IMR-90 (cell line): Measurements from ENCODE around the gene SREK1IP1. TPM values are rescaled to one million over a fixed set of nuclear protein-coding genes. Genes with fewer than 3 reads are reported as not detected.
A peak's percentile ranks its signal among the peaks of the same experiment; 100 is the strongest.

Experiments
- ATAC-seq: fragments of 200-7000 bp; cut with Tn5 transposase; 2 replicates; pipeline ENCODE4 v1.9.1; 2020; ENCODE audit warnings: low read depth, mild to moderate bottlenecking, moderate library complexity
- BruUV-seq: library from RNA; stranded (reverse); fragments of 400-500 nt; replicated peaks from 2 replicates; lab custom pipeline; 2021; lab: Mats Ljungman, UMichigan
- CTCF ChIA-PET: fragments of 300-600 bp; formaldehyde crosslinking; extraction: SDS; loops from one replicate; lab custom pipeline; 2021; ENCODE audit warnings: antibody characterized with exemption; lab: Yijun Ruan, JAX
- POLR2A ChIA-PET: fragments of 300-600 bp; sonication (Branson Sonifier 250); formaldehyde crosslinking; loops from one replicate; lab custom pipeline; 2022; ENCODE audit warnings: antibody characterized with exemption; ENCODE audit not compliant: unreplicated experiment; lab: Charles Lee
- DNase-seq: peaks from one replicate; pipeline ENCODE4 v3.0.0; 2013
- H2AFZ ChIP-seq: replicated peaks from 2 replicates; pipeline ENCODE3; 2013; ENCODE audit warnings: low read length, mild to moderate bottlenecking; ENCODE audit not compliant: poor library complexity
- H2AK5ac ChIP-seq: 2 replicates; pipeline ENCODE4 v1.6.1; 2013; ENCODE audit warnings: low read depth, low read length, inconsistent platforms
- H2AK9ac ChIP-seq: replicated peaks from 2 replicates; pipeline ENCODE3; 2013; ENCODE audit warnings: mild to moderate bottlenecking, low read depth, low read length, moderate library complexity; ENCODE audit not compliant: poor library complexity
- H2BK120ac ChIP-seq: 2 replicates; pipeline ENCODE4 v1.6.1; 2013; ENCODE audit warnings: low read depth, low read length, inconsistent platforms
- H2BK15ac ChIP-seq: 3 replicates; pipeline ENCODE4 v1.6.1; 2013; ENCODE audit warnings: low read depth, low read length, inconsistent platforms
- H2BK20ac ChIP-seq: 2 replicates; pipeline ENCODE4 v1.6.1; 2013; ENCODE audit warnings: low read depth, mild to moderate bottlenecking, inconsistent platforms, low read length, moderate library complexity
- H2BK5ac ChIP-seq: 2 replicates; pipeline ENCODE4 v1.6.1; 2013; ENCODE audit warnings: mild to moderate bottlenecking, low read depth, low read length, inconsistent platforms; ENCODE audit not compliant: poor library complexity, severe bottlenecking
- H3K14ac ChIP-seq: replicated peaks from 2 replicates; pipeline ENCODE4 v1.6.1; 2013; ENCODE audit warnings: low read depth, low read length, inconsistent platforms
- H3K18ac ChIP-seq: 2 replicates; pipeline ENCODE4 v1.6.1; 2013; ENCODE audit warnings: low read depth, low read length, control low read depth
- H3K23ac ChIP-seq: 2 replicates; pipeline ENCODE4 v1.6.1; 2013; ENCODE audit warnings: low read depth, low read length, inconsistent platforms
- H3K27ac ChIP-seq: 2 replicates; pipeline ENCODE4 v1.5.1; 2013; ENCODE audit warnings: mild to moderate bottlenecking, control low read depth, low read length; ENCODE audit not compliant: insufficient read depth
- H3K27me3 ChIP-seq: 2 replicates; pipeline ENCODE4 v1.6.1; 2013; ENCODE audit warnings: low read length; ENCODE audit not compliant: control insufficient read depth, insufficient read depth
- H3K36me3 ChIP-seq: 2 replicates; pipeline ENCODE4 v1.6.1; 2013; ENCODE audit warnings: low read length, mixed read lengths; ENCODE audit not compliant: control insufficient read depth, insufficient read depth
- H3K4ac ChIP-seq: 2 replicates; pipeline ENCODE4 v1.6.1; 2013; ENCODE audit warnings: low read depth, low read length, inconsistent platforms
- H3K4me1 ChIP-seq: 2 replicates; pipeline ENCODE4 v1.6.1; 2013; ENCODE audit warnings: low read length, mixed read lengths; ENCODE audit not compliant: control insufficient read depth, insufficient read depth
- H3K4me2 ChIP-seq: 2 replicates; pipeline ENCODE4 v1.6.1; 2013; ENCODE audit warnings: low read depth, mild to moderate bottlenecking, control low read depth, low read length, moderate library complexity
- H3K4me3 ChIP-seq: 2 replicates; pipeline ENCODE4 v1.5.1; 2013; ENCODE audit warnings: low read depth, mild to moderate bottlenecking, control low read depth, low read length, moderate library complexity; ENCODE audit not compliant: insufficient read depth
- H3K56ac ChIP-seq: 2 replicates; pipeline ENCODE4 v1.6.1; 2013; ENCODE audit warnings: low read length, inconsistent platforms; ENCODE audit not compliant: insufficient read depth; ENCODE audit errors: extremely low read depth
- H3K79me1 ChIP-seq, 2 experiments: 2 replicates each; pipeline ENCODE4 v1.6.1; 2013; ENCODE audit warnings: low read length in 2 of 2, inconsistent platforms in 1 of 2, low read depth in 1 of 2
- H3K9ac ChIP-seq: 2 replicates; pipeline ENCODE4 v1.6.1; 2013; ENCODE audit warnings: low read depth, low read length, control low read depth
- H3K9me1 ChIP-seq: 2 replicates; pipeline ENCODE4 v1.6.1; 2013; ENCODE audit warnings: low read length, inconsistent platforms; ENCODE audit not compliant: insufficient read depth
- H3K9me3 ChIP-seq: 2 replicates; pipeline ENCODE4 v1.6.1; 2013; ENCODE audit warnings: low read length; ENCODE audit not compliant: control insufficient read depth, insufficient read depth
- H4K20me1 ChIP-seq: 2 replicates; pipeline ENCODE4 v1.6.1; 2013; ENCODE audit warnings: low read length, inconsistent platforms; ENCODE audit not compliant: insufficient read depth
- H4K5ac ChIP-seq: 2 replicates; pipeline ENCODE4 v1.6.1; 2013; ENCODE audit warnings: mild to moderate bottlenecking, low read depth, low read length, control low read depth
- H4K8ac ChIP-seq, 2 experiments: 2 replicates each; pipeline ENCODE4 v1.6.1; 2013; ENCODE audit warnings: low read depth in 2 of 2, low read length in 2 of 2, control low read depth in 1 of 2, inconsistent platforms in 1 of 2
- H4K91ac ChIP-seq: 2 replicates; pipeline ENCODE4 v1.6.1; 2013; ENCODE audit warnings: low read depth, low read length, inconsistent platforms; ENCODE audit not compliant: insufficient read depth
- CHD1 ChIP-seq: IDR thresholded peaks from 2 replicates; pipeline ENCODE4 v1.6.1; 2012; ENCODE audit warnings: low read depth, low read length, improper control_type of control experiment
- CTCF ChIP-seq: conservative IDR thresholded peaks from 2 replicates; pipeline ENCODE4 v1.5.1; 2012; ENCODE audit warnings: mild to moderate bottlenecking, low read depth, low read length, improper control_type of control experiment
- MAFK ChIP-seq: IDR thresholded peaks from 2 replicates; pipeline ENCODE4 v1.6.1; 2012; ENCODE audit warnings: low read depth, low read length, improper control_type of control experiment
- MAZ ChIP-seq: IDR thresholded peaks from 2 replicates; pipeline ENCODE4 v1.6.1; 2012; ENCODE audit warnings: low read depth, mild to moderate bottlenecking, low read length, improper control_type of control experiment, moderate library complexity, borderline replicate concordance
- RFX5 ChIP-seq: IDR thresholded peaks from 2 replicates; pipeline ENCODE4 v1.8.0; 2012; ENCODE audit warnings: low read depth, mild to moderate bottlenecking, low read length, moderate library complexity
- WGBS, 2 experiments: methylation state at CpG; one replicate each; pipeline versions ENCODE4 v1.1.5 to v1.1.7; 2013; ENCODE audit warnings: missing lambda C conversion rate in 2 of 2; ENCODE audit not compliant: insufficient read length in 1 of 2; ENCODE audit errors: extremely low coverage in 2 of 2; 5-methylcytosine and 5-hydroxymethylcytosine counted together
- dilution Hi-C: fragments of 300-500 bp; cut with HindIII; formaldehyde crosslinking; loops from one replicate; pipeline ENCODE4 v1.14.3; 2018; ENCODE audit warnings: low sequenced_read_pairs; ENCODE audit not compliant: unreplicated experiment
- in situ Hi-C: fragments of 300-500 bp; cut with MboI; formaldehyde crosslinking; loops from 3 replicates; pipeline ENCODE4 v1.14.3; 2019; ENCODE audit warnings: low sequenced_read_pairs, inconsistent platforms, mixed read lengths
- intact Hi-C: fragments of 100-400 bp; cut with micrococcal nuclease; formaldehyde crosslinking; loops from 2 replicates; pipeline ENCODE4 v1.10.0; 2022
- polyA plus RNA-seq, 3 experiments: library from polyadenylated mRNA; depleted of rRNA; stranded (reverse); fragments of >200 nt; gene quantifications; 2 replicates each; pipeline ENCODE4 v1.2.3, GENCODE V29; 2012; ENCODE audit warnings: low replicate concordance in 1 of 3
- total RNA-seq: library from RNA; depleted of rRNA; stranded (reverse); fragments of >200 nt; gene quantifications from 2 replicates; pipeline ENCODE4 v1.2.3, GENCODE V29; 2012
- TF ChIP-seq, protein P1 (sequence below): fragments of 150-350 bp; IDR thresholded peaks from 2 replicates; pipeline ENCODE4 v1.6.1; 2016; ENCODE audit warnings: low read depth, mild to moderate bottlenecking, low read length, moderate library complexity, borderline replicate concordance

SREK1IP1 gene
- total and polyA plus RNA-seq, 2 of the 4 experiments (the other 2 are of a cell fraction) = 3.3 to 6.5 TPM

GRCh38 chr5:64814073-64814472, 45.6 kb upstream of the SREK1IP1 start:
- no peak overlapping the region for H3K56ac ChIP-seq
- ChIA-PET CTCF (no interaction called here), POLR2A (no interaction called here)
- no peaks in the 10 kb centered on the region for H3K9me1 ChIP-seq
- H4K8ac ChIP-seq = no peak overlapping the region
- no peak overlapping the region for H3K18ac ChIP-seq
- no peak overlapping the region for H2BK15ac ChIP-seq
- H2BK5ac ChIP-seq = no peak overlapping the region
- no CpG with 5 or more reads among the region's 2 CpGs for WGBS, 2 experiments
- H3K36me3 ChIP-seq = peaks cover 1% of the 10 kb centered on the region; the same call in 1 of the 2 replicates
- dilution Hi-C loops = no loop called here
- no peak overlapping the region for H2BK120ac ChIP-seq
- H3K4me3 ChIP-seq = no peak overlapping the region
- H3K4ac ChIP-seq = no peak overlapping the region
- H4K91ac ChIP-seq = no peak overlapping the region
- no peak overlapping the region for H2AK9ac ChIP-seq
- H3K4me1 ChIP-seq = no peaks in the 10 kb centered on the region; the same call in 1 of the 2 replicates
- H2AK5ac ChIP-seq = no peak overlapping the region
- intact Hi-C loops = loop anchor here (10.0 kb wide), 2 partner anchors 461 to 761 kb away; no protein-coding TSS in a partner anchor
- no peaks in the 10 kb centered on the region for H3K27me3 ChIP-seq
- H3K79me1 ChIP-seq = no peaks in the 10 kb centered on the region; a peak in 1 of 4 replicates
- no peak overlapping the region for H3K9ac ChIP-seq
- no peak overlapping the region for H3K27ac ChIP-seq
- in situ Hi-C loops = loop anchor here (5.0 to 10.0 kb wide), 3 partner anchors 141 to 668 kb away; partner anchors contain the start of gene ADAMTS6
- DNase-seq (no peak), ATAC-seq (no peak)
- no peak overlapping the region for H2AFZ ChIP-seq
- no peak for TF ChIP-seq CTCF
- TF ChIP-seq, protein P1, sequence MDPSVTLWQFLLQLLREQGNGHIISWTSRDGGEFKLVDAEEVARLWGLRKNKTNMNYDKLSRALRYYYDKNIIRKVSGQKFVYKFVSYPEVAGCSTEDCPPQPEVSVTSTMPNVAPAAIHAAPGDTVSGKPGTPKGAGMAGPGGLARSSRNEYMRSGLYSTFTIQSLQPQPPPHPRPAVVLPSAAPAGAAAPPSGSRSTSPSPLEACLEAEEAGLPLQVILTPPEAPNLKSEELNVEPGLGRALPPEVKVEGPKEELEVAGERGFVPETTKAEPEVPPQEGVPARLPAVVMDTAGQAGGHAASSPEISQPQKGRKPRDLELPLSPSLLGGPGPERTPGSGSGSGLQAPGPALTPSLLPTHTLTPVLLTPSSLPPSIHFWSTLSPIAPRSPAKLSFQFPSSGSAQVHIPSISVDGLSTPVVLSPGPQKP = no peak
- no peak for TF ChIP-seq CHD1
- TF ChIP-seq MAZ = no peak
- no peak for TF ChIP-seq MAFK
- TF ChIP-seq RFX5 = no peak
- H4K20me1 ChIP-seq = no peaks in the 10 kb centered on the region
- H4K5ac ChIP-seq = 0 out of 2 replicates have a peak overlapping the region, but pooled peaks have one; percentile 45
- no peak overlapping the region for H3K14ac ChIP-seq
- no TSS peak for BruUV-seq
- no peak overlapping the region for H3K4me2 ChIP-seq
- H2BK20ac ChIP-seq = no peak overlapping the region
- no peaks in the 10 kb centered on the region for H3K9me3 ChIP-seq
- H3K23ac ChIP-seq = no peak overlapping the region
